GM12878 (cell line): ENCODE data around the gene TXNDC15. TPM values are rescaled to one million over a fixed set of nuclear protein-coding genes. Genes with fewer than 3 reads are reported as not detected.

Experiments used
- ATAC-seq: fragments of 200-7000 bp; cut with Tn5 transposase; 3 replicates; pipeline ENCODE4 v1.9.1; 2020; ENCODE audit warnings: mild to moderate bottlenecking, moderate library complexity
- BruUV-seq: library from RNA; stranded (reverse); fragments of 400-500 nt; replicated peaks from 2 replicates; lab custom pipeline; 2021; lab: Mats Ljungman, UMichigan
- CTCF ChIA-PET: fragments of 300-600 bp; sonication (Branson Sonifier 250); formaldehyde crosslinking; extraction: SDS; loops from one replicate; lab custom pipeline; 2021; ENCODE audit warnings: inconsistent platforms; lab: Yijun Ruan, JAX
- POLR2A ChIA-PET: fragments of 350-600 bp; formaldehyde crosslinking; extraction: SDS; loops from one replicate; lab custom pipeline; 2021; ENCODE audit warnings: inconsistent platforms; lab: Charles Lee
- RAD21 ChIA-PET: fragments of 300-600 bp; sonication (Branson Sonifier 250); formaldehyde crosslinking; loops from one replicate; lab custom pipeline; 2023; ENCODE audit warnings: antibody characterized with exemption; ENCODE audit not compliant: unreplicated experiment; lab: Charles Lee
- SMC1A ChIA-PET: fragments of 300-600 bp; sonication (Branson Sonifier 250); formaldehyde crosslinking; loops from one replicate; lab custom pipeline; 2023; ENCODE audit not compliant: unreplicated experiment, uncharacterized antibody; lab: Charles Lee
- DNase-seq: peaks from one replicate; pipeline ENCODE4 v3.0.0-alpha.2; 2011; ENCODE audit warnings: low read depth, low spot score
- FAIRE-seq: peaks from 3 replicates; lab custom pipeline; 2011; peaks lifted over from hg19 to GRCh38; lab: Jason Lieb, UNC
- H2AFZ ChIP-seq: 2 replicates; pipeline ENCODE4 v1.6.0; 2011; ENCODE audit warnings: low read depth, low read length, control low read depth; ENCODE audit not compliant: control insufficient read depth
- H3K27ac ChIP-seq: 2 replicates; pipeline ENCODE4 v1.5.1; 2011; ENCODE audit warnings: control low read depth; ENCODE audit not compliant: control insufficient read depth, insufficient read depth
- H3K27me3 ChIP-seq, 2 experiments: replicated peaks in 1 of 2; 2 replicates each; pipeline versions ENCODE4 v1.6.0 to v1.6.1; 2011; ENCODE audit warnings: low read length in 1 of 2; ENCODE audit not compliant: control insufficient read depth in 2 of 2, insufficient read depth in 2 of 2
- H3K36me3 ChIP-seq, 2 experiments: 2 replicates each; pipeline ENCODE4 v1.5.1; 2011; ENCODE audit warnings: low read length in 1 of 2; ENCODE audit not compliant: control insufficient read depth in 2 of 2, insufficient read depth in 2 of 2
- H3K4me1 ChIP-seq: 2 replicates; pipeline ENCODE4 v1.6.1; 2011; ENCODE audit warnings: mild to moderate bottlenecking, low read length, moderate library complexity, mixed read lengths; ENCODE audit not compliant: control insufficient read depth, insufficient read depth
- H3K4me2 ChIP-seq: 2 replicates; pipeline ENCODE4 v1.6.0; 2011; ENCODE audit warnings: control low read depth; ENCODE audit not compliant: control insufficient read depth, insufficient read depth
- H3K4me3 ChIP-seq: fragments of 200-600 bp; sonication (generic); 2 replicates; pipeline ENCODE4 v1.5.1; 2016
- H3K79me2 ChIP-seq: 2 replicates; pipeline ENCODE4 v1.6.0; 2011; ENCODE audit warnings: low read length; ENCODE audit not compliant: control insufficient read depth, insufficient read depth
- H3K9ac ChIP-seq: 2 replicates; pipeline ENCODE4 v1.8.0; 2011; ENCODE audit warnings: low read length, control low read depth, mixed read lengths; ENCODE audit not compliant: control insufficient read depth, insufficient read depth
- H3K9me3 ChIP-seq: replicated peaks from 3 replicates; pipeline ENCODE4 v1.5.1; 2011; ENCODE audit warnings: mild to moderate bottlenecking, low read length; ENCODE audit not compliant: control insufficient read depth, insufficient read depth
- H4K20me1 ChIP-seq: 2 replicates; pipeline ENCODE4 v1.6.0; 2011; ENCODE audit not compliant: control insufficient read depth, insufficient read depth
- CBX3 ChIP-seq: fragments of 200-600 bp; sonication (generic); IDR thresholded peaks from 2 replicates; pipeline ENCODE4 v1.6.1; 2016; ENCODE audit warnings: low read depth, borderline replicate concordance
- CBX5 ChIP-seq: sonication (generic); IDR thresholded peaks from 2 replicates; pipeline ENCODE4 v1.6.1; 2016; ENCODE audit warnings: low read depth, moderate library complexity, mild to moderate bottlenecking, inconsistent platforms
- E2F4 ChIP-seq: IDR thresholded peaks from 2 replicates; pipeline ENCODE4 v1.6.1; 2012; ENCODE audit warnings: low read depth, low read length, improper control_type of control experiment
- E2F8 ChIP-seq: fragments of 450-650 bp; IDR thresholded peaks from 2 replicates; pipeline ENCODE4 v1.6.1; 2018; ENCODE audit warnings: mild to moderate bottlenecking, low read depth, moderate library complexity; ENCODE audit not compliant: partially characterized antibody
- IRF5 ChIP-seq: fragments of 450-650 bp; IDR thresholded peaks from 2 replicates; pipeline ENCODE4 v1.6.1; 2017; ENCODE audit warnings: borderline replicate concordance
- KAT2A ChIP-seq: conservative IDR thresholded peaks from 2 replicates; pipeline ENCODE4 v1.6.1; 2011; ENCODE audit warnings: low read depth, low read length; ENCODE audit not compliant: control insufficient read depth
- MLLT1 ChIP-seq: fragments of 450-650 bp; IDR thresholded peaks from 2 replicates; pipeline ENCODE4 v1.6.1; 2016; ENCODE audit warnings: mild to moderate bottlenecking
- NR2C2 ChIP-seq: IDR thresholded peaks from 2 replicates; pipeline ENCODE4 v1.6.1; 2011; ENCODE audit warnings: borderline replicate concordance, low read depth; ENCODE audit not compliant: control insufficient read depth, insufficient read length
- NRF1 ChIP-seq: conservative IDR thresholded peaks from 2 replicates; pipeline ENCODE4 v1.6.1; 2011; ENCODE audit warnings: mild to moderate bottlenecking, low read depth, low read length, improper control_type of control experiment
- PML ChIP-seq: IDR thresholded peaks from 2 replicates; pipeline ENCODE4 v1.6.1; 2012; ENCODE audit warnings: low read length, inconsistent platforms
- STAT1 ChIP-seq: fragments of 450-650 bp; conservative IDR thresholded peaks from 2 replicates; pipeline ENCODE4 v1.6.1; 2014; ENCODE audit warnings: antibody characterized with exemption, mild to moderate bottlenecking
- ZBTB33 ChIP-seq: fragments of 450-650 bp; IDR thresholded peaks from 2 replicates; pipeline ENCODE4 v1.6.1; 2017; ENCODE audit warnings: mild to moderate bottlenecking
- WGBS: methylation state at CpG from one replicate; pipeline ENCODE4 v1.1.6; 2016; ENCODE audit warnings: low lambda C conversion rate; ENCODE audit not compliant: insufficient replicate concordance, insufficient coverage; ENCODE audit errors: missing lambda C conversion rate; 5-methylcytosine and 5-hydroxymethylcytosine counted together
- in situ Hi-C: fragments of 300-500 bp; cut with MboI; formaldehyde crosslinking; loops from 9 replicates; pipeline ENCODE4 v1.14.3; 2018; ENCODE audit warnings: mixed read lengths
- intact Hi-C: fragments of 100-400 bp; cut with micrococcal nuclease; formaldehyde crosslinking; loops from one replicate; pipeline ENCODE4 v1.14.2; 2022; ENCODE audit not compliant: unreplicated experiment
- polyA plus RNA-seq, 11 experiments: library from polyadenylated mRNA; depleted of rRNA in 4 of 11; unstranded in 6 of 11; stranded (reverse) in 5 of 11; fragments of >200 nt; fragmentation: Nextera tagmentation in 4 of 11; fragmentation: Illumina TruSeq in 1 of 11; extraction: Ambion mirVana in 4 of 11; extraction: Trizol in 1 of 11; gene quantifications; 1 replicate in 1 of 11; 2 replicates in 10 of 11; pipeline versions ENCODE4 v1.2.1 to v1.2.3, GENCODE V29; 2011 to 2016; ENCODE audit warnings: inconsistent platforms in 2 of 11, missing spikeins in 2 of 11, low read depth in 1 of 11
- total RNA-seq, 4 experiments: library from RNA; depleted of rRNA in 3 of 4; stranded (reverse); fragments of >200 nt in 3 of 4; fragmentation: Illumina TruSeq in 1 of 4; extraction: Trizol in 1 of 4; gene quantifications; 2 replicates each; pipeline versions ENCODE4 v1.2.1 to v1.2.3, GENCODE V29; 2013 to 2021

The TXNDC15 gene
- total and polyA plus RNA-seq, 10 of the 15 experiments (the other 5 are each of a cell fraction or from before 2014, with no cell fraction given), result 8.1 to 60.6 (median 38.1) TPM

GRCh38 chr5:134948911-134949310 lies 74.7 kb downstream of the TXNDC15 start:
- Histone ChIP-seq H3K4me1 (no peaks in the 10 kb centered on the region), H4K20me1 (no peaks in the 10 kb centered on the region), H3K9me3 (no peaks in the 10 kb centered on the region), H3K9ac (no peak overlapping the region), H3K79me2 (no peaks in the 10 kb centered on the region), H3K27me3 (no peaks in the 10 kb centered on the region), H3K36me3 (no peaks in the 10 kb centered on the region), H2AFZ (no peak overlapping the region), H3K4me3 (no peak overlapping the region), H3K4me2 (no peak overlapping the region), H3K27ac (no peak overlapping the region)
- intact Hi-C loops (no loop called here), in situ Hi-C loops (no loop called here)
- SMC1A ChIA-PET, result interaction anchor here (1.0 kb wide), 1 partner anchor 231 kb away, joined by 3 read pairs; no protein-coding TSS in a partner anchor
- BruUV-seq, result no TSS peak
- WGBS, result 94% methylated on average over 5 of the region's 5 CpGs
- POLR2A ChIA-PET, result interaction anchor here (0.6 kb wide), 1 partner anchor 20 kb away, joined by 5 read pairs; no protein-coding TSS in a partner anchor
- RAD21 ChIA-PET, result no interaction called here
- CTCF ChIA-PET, result no interaction called here
- no peak for ATAC-seq
- no peak for FAIRE-seq
- no peak for DNase-seq
- no peak for TF ChIP-seq IRF5
- no peak for TF ChIP-seq NRF1
- TF ChIP-seq STAT1, result no peak
- no peak for TF ChIP-seq NR2C2
- TF ChIP-seq PML, result no peak
- no peak for TF ChIP-seq CBX5
- TF ChIP-seq MLLT1, result no peak
- no peak for TF ChIP-seq E2F4
- TF ChIP-seq ZBTB33, result no peak
- TF ChIP-seq CBX3, result no peak
- no peak for TF ChIP-seq E2F8
- no peak for TF ChIP-seq KAT2A
